ENCODE results near the gene WDR27.

DNA sequence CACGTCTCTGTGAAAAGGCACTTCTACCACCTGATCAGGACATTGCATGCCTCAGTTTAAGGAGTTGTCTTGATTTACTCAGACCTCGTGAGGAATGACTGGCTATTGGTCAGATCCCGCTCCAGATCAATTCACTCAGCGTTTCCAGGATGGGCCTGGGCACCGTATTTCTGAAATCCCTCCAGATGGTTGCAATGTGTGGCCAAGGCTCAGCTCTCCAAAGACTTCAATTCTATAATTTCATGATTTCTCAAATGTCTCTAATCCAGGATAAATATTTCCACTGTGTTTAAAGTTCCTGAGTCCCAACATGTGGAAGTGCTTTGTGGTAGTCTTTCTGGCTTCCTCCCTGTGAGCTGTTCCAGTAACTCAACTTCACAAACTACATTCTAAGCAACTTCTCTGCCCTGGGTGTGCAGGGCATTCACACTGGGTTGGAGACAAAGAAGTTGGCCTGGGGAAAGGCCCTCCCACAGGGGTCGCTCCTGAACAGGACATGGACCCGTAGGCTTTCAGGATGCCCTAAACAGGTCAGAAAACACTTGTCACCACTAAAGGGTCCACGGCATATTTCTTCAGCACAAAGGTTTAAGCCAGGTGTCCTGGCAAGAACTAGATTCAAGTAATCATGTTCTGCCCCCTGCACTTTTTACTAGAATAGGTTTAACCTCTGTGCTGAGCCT, 212.1 kb downstream of the WDR27 start:
- TF ChIP-seq, protein P1, sequence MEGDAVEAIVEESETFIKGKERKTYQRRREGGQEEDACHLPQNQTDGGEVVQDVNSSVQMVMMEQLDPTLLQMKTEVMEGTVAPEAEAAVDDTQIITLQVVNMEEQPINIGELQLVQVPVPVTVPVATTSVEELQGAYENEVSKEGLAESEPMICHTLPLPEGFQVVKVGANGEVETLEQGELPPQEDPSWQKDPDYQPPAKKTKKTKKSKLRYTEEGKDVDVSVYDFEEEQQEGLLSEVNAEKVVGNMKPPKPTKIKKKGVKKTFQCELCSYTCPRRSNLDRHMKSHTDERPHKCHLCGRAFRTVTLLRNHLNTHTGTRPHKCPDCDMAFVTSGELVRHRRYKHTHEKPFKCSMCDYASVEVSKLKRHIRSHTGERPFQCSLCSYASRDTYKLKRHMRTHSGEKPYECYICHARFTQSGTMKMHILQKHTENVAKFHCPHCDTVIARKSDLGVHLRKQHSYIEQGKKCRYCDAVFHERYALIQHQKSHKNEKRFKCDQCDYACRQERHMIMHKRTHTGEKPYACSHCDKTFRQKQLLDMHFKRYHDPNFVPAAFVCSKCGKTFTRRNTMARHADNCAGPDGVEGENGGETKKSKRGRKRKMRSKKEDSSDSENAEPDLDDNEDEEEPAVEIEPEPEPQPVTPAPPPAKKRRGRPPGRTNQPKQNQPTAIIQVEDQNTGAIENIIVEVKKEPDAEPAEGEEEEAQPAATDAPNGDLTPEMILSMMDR (IDR thresholded peaks at IDR 0.05 in 8 of 11, conservative IDR thresholded peaks at IDR 0.05 in 3 of 11) = no peak
- TF ChIP-seq POLR2AphosphoS5 (IDR thresholded peaks at IDR 0.05) = no peak
- TF ChIP-seq POLR2A (IDR thresholded peaks at IDR 0.05) = no peak

All from spleen (tissue), 7 donors.